Measurements from ENCODE around the gene BCORL1.
A peak's percentile ranks its signal among the peaks of the same experiment; 100 is the strongest.

BCORL1 gene

DNA sequence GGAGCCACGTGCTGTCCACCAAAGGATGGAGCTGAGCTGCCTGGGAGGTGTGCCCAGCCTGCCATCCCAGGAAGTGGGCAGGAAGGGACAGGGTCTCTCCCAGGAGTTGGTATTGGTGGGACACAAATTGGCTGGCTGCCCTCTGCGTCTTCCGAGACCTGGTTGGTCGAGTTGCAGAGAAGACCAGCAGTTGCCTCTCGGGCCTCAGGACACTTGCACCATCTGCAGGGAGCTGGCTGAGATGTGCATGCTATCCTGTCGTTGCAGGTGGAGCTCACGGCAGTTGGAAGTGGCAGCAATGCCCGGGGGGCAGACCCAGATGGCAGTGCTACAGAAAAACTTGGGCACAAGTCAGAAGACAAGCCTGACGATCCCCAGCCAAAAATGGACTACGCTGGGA is 30.2 kb downstream of the BCORL1 start:
- no peak for DNase-seq

DNA sequence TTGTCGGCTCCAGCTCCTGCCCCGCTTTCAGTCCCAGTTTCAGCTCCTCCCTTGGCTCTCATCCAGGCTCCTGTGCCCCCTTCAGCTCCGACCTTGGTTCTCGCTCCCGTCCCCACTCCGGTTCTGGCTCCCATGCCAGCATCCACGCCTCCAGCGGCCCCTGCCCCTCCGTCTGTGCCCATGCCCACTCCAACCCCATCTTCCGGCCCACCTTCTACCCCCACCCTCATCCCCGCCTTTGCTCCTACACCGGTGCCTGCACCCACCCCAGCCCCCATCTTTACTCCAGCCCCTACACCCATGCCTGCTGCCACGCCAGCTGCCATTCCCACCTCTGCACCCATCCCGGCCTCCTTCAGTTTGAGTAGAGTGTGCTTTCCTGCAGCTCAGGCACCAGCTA is 31.2 kb downstream of the BCORL1 start:
- DNase-seq, result no peak

DNA sequence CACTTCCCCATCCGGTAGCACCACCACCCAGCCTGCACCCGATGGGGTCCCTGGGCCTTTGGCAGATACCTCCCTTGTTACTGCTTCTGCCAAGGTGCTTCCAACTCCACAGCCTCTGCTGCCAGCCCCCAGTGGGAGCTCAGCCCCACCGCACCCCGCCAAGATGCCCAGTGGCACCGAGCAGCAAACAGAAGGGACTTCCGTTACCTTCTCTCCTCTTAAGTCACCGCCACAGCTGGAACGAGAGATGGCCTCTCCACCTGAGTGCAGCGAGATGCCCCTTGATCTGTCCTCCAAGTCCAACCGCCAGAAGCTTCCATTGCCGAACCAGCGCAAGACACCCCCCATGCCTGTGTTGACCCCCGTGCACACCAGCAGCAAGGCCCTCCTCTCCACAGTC is 31.9 kb downstream of the BCORL1 start:
- DNase-seq, result no peak

DNA sequence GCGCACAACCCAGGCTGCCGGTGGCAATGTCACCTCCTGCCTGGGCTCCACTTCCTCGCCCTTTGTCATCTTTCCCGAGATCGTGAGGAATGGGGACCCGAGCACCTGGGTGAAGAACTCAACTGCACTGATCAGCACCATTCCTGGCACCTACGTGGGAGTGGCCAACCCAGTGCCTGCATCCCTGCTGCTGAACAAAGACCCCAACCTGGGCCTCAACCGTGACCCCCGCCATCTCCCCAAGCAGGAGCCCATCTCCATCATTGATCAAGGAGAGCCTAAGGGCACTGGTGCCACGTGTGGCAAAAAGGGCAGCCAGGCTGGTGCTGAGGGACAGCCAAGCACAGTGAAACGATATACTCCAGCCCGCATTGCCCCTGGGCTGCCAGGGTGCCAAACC is 32.3 kb downstream of the BCORL1 start:
- DNase-seq, result no peak

DNA sequence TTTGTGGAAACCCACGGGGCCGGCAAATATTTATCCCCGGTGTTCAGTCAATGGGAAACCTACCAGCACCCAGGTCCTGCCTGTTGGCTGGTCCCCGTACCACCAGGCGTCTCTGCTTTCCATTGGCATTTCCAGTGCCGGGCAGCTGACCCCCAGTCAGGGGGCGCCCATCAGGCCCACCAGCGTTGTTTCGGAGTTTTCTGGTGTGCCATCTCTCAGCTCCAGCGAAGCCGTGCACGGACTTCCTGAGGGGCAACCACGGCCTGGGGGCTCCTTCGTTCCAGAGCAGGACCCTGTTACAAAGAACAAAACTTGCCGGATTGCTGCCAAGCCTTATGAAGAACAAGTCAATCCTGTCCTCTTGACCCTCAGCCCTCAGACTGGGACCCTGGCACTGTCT is 32.7 kb downstream of the BCORL1 start:
- no peak for DNase-seq

DNA sequence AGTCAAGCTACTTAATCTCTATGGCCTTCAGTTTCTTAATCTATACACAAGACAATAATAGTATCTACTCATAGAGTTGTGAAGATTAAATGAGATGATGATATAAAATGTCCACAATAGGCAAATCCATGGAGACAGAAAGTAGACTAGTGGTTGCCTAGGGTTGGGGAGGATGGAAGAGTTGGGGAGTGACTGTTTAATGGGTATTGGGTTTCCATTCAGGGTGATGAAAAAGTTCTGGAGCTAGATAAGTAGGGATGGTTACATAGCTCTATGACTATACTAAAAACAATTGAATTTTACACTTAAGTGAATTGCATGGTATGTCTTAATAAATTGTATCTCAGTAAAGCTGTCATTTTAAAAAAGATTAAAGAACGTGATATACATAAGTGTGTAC is 35.7 kb downstream of the BCORL1 start:
- no peak for DNase-seq

DNA sequence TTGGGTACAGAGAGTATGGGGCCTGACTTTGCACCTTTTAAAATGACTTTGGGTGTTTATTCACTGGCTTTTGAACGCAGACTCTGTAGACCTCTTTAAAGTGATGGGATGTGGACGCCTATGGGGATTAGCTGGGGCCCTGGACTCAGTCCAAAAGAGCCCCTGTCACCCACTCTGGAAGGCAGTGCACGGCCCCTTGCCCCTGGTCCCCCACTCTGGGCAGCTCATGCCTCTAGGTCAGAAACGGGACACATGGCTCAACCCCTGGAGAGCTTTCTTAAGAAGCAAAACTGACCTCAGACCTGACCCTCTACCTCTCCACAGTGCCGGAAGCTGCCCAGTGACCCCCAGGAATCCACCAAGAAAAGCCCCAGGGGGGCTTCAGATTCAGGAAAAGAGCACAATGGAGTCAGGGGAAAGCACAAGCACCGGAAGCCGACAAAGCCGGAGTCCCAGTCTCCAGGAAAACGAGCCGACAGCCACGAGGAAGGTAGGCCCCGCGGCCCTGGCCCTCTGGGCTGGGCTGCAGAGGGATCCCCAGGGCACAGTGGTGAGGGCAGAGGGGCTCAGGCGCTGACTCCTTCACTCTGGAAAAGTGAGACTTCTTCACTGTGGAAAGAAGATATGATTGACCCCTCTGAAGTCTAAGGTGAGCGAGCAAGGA is 38.4 kb downstream of the BCORL1 start:
- no peak for DNase-seq

DNA sequence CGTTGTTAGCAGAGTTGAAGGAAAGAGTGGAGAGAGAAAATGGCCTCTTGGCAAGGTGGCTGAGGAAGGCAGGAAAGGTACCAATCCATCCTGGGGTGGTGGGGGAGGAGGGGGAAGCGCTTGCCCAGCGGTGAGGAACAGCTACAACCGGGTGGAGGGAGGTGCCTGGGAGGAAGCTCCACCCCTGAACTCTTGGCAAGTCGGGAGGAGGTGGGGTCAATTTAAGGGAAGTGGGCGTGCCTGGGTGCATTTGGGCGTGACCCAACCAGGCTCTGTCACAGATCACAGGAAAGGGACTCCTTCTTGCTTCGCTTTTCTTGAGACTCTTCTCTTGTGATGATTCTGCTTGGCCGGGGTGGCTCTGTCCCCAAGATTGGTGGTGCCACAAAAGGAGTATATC is 41.7 kb downstream of the BCORL1 start:
- peak; percentile 31 to 63 (median 54) for DNase-seq

DNA sequence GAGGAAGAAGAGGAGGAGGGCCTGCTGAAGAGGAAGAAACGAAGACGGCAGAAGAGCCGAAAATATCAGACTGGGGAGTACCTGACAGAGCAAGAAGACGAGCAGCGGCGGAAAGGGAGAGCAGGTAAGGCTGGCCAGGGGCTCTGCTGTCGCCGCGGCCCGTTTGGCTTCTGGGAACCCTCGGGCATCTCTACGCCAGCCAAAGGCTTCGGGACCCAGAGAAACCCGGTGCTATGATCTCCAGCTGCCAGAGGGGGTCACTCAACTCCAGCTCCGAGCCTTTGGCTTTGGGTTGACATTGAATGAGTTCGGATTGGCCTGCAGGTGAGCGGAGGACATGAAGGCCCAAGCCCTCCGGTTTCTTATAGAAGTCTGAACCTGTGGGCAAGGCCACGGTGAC is 42.8 kb downstream of the BCORL1 start:
- no peak for DNase-seq

DNA sequence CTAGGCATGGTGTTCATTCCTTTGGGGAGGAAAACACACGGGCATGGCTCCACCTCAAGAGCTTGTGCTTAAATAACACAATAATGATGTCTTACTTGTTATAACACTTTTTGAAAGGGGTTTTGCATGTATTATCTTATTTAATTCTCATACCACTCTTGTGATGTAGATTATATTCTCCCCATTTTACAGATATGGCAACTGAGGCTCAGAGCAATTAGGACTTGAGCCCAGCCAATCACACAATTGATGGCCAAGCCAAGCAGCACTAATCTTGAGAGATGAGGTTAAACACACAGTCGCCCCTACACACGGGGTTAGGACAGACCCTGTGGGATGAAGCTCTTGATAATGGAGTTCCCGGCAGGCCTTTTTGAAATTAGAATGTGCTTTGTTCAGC is 45.1 kb downstream of the BCORL1 start:
- DNase-seq, result no peak

DNA sequence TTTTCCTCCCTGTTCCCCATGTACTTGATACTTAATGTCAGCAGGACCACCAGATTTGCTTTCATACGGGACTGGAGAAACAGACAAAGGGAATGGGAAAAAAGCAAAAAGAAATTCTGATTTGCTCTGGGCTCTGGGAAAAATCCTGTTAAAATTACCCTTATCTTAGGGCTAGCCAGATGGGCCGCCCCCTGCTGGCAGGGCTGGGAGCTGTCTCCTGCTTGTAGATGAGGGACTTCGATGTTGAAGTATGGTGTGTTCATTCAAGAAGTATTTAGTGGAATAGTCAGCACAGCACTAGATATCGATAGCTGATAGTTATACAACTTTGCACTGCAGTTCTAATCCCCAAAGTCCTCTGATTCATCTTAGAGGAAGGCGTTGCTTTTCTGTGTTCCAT is 45.8 kb downstream of the BCORL1 start:
- DNase-seq, result peak; percentile 2 to 24 (median 4)

DNA sequence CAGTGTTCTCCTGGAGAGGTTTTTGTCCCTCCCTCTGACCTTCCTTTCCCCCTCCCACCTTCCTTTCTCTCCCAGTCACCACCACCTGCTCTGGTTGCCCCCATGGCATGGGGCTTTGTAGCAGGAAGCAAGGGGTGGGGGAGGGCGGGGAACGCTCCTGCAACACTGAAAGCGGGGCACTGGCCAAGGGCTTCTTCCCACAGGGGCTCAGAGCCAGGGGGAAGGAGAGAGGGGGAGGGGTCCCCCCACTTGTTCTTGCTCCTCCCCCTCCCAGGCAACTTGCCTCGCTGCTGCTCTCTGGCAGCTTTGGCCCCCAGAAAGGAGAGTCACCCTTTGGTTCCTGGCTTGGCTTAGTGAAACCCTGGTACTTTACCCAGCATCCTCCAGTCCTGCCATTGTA is 48.4 kb downstream of the BCORL1 start:
- no peak for DNase-seq

DNA sequence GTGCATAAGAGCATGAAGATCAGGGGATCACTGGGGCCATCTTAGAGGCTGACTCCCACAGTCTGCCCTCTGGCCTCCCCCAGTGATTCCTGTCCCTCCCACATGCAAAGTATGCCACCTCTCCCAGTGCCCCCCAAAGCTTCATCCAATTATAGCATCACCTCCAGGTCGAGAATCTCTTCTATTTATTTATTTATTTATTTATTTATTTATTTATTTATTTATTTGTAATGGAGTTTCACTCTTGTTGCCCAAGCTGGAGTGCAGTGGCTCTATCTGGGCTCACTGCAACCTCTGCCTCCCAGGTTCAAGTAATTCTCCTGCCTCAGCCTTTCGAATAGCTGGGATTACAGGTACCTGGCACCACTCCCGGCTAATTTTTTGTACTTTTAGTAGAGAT is 50.1 kb downstream of the BCORL1 start:
- no peak for DNase-seq

DNA sequence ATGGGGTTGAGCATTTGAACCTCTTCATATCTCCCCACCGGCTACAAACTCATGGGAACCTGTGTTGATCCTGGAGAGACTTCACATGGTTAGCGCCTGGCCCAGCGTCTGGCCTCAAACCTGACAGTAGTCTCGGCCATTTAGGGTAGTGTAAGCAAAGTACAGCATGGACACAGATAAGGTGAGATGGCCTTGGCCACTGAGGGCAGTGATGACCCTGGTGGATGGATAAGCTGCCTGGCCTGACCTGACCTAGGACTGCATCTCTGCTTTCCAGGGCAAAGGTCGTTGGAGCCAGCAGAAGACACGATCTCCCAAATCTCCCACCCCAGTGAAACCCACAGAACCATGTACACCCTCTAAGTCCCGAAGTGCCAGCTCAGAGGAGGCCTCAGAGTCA is 51.7 kb downstream of the BCORL1 start:
- DNase-seq, result no peak

DNA sequence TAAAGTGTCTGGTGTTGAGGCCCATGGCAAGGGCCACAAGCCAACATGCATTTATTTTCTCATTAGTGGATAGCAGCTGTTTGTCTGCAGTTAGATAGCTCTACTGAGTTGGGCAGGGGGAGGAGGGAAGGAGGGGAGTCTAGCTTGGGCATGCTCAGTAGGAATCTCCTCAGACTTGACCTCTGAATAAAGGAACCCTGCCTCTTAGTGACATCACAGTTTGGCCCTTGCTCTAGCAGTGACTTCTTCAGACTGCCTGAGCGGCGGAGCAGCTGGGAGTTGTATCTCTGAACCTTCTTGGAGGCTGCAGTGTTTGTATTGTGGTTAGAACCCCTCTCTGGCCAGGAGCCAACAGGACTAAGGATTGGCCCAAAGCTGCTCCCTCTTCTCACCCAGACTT is 57.4 kb downstream of the BCORL1 start:
- no peak for DNase-seq

DNA sequence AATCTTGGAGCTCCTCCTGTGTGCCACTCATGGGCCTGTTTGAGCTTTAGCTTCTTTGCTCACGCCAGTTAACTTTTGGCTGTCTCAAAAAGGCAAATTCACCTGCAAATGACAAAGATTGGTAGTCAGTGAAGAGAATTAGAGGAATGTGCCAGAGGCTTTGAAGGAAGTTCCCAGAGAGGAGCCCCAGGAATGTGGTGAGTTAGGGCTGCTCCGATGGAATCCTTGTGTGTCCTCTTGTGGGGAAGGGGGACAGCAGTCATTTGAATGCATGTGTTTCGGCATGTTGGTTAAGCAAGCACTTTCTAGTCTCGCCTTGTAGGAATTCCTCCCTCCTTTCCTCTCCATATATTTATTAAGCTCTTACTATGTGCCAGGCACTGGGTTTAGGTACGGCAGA is 65.0 kb downstream of the BCORL1 start:
- DNase-seq, result no peak

DNA sequence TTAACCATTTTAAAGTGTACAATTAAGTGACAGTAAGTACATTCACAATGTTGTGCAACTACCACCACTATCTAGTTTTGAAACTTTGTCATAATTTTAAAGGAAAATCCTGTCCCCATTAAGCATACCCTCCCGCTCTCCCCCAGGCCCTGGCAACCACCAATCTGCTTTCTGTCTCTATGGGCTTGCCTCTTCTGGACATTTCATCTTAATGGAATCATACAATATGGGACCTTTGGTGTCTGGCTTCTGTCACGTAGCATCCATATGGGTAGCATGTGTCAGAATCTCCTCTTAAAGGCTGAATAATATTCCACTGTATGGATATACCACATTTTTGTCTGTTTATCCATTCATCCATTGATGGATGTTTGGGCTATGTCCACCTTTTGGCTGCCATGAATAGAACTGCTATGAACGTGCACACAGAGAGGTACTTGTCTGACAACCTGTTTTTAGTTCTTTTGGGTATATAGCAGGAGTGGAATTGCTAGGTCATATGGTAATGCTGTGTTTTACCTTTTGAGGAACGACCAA is 66.3 kb downstream of the BCORL1 start:
- no peak for DNase-seq

DNA sequence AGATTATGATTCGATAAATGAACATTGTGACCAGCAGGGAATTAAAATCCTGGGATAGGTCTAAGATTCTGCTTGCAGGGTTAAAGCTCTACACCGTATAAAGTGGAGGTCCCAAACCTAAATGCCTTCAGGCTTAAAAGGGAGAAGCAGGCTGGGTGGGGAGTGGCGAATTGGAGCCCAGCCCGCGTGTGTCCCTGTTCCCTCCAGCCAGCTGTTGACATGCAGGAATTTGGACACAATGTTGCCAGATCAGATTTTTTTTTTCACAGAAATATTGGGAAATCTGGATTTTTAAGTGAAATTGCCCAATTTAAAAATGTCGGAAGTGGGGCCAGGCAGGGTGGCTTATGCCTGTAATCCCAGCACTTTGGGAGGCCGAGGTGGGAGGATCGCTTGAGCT is 67.4 kb downstream of the BCORL1 start:
- DNase-seq, result no peak

DNA sequence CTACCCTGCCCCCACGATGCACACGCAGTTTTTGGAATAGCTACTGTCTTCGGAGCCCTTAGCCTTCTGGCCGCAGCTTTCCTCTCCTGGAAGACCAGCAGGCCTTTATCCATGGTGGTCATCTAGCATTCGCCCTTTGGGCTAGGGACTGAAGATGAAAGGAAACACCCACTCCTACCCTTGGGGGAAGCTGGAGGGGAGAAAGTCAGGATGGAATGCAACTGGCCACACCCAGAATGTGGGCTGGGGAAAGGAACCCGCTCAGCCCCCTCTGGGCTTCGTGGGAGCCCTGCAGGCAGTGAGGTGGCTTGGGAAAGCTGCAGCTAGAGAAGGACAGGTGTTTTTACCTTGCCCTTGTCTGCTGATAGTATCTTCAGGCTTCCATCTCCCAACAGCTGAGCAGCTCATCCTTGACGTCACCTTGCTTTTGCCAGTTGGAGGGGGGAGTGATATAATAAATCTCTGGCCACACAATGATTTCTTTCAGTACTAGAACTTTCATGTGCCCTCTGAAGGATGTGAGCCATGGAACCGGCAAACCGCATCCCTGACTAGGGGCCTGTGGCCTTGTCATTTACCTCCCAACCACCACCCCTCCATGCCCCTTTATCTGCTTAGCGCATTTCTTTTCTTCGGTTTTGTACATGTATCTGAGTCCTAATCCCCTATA is 68.9 kb downstream of the BCORL1 start:
- no peak for DNase-seq

DNA sequence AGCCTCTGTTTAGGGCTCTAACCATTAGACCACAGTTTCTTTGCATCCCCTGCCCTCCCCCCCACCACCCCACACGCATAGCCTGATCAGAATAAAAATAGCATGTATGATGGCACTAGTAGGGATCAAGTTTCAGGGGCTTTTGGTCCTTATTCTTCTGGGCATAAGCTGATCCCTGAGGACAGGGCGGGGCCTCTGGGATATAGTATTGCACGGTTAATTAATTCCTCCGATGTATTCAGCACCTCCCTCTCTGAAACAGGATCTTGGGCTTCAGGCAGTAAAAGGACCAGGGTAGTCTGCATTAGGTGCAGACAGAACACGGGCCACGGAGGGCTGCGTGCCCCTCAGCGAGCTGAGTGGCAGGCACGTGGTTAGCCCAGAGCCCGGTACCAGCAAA is 70.8 kb downstream of the BCORL1 start:
- no peak for DNase-seq

DNA sequence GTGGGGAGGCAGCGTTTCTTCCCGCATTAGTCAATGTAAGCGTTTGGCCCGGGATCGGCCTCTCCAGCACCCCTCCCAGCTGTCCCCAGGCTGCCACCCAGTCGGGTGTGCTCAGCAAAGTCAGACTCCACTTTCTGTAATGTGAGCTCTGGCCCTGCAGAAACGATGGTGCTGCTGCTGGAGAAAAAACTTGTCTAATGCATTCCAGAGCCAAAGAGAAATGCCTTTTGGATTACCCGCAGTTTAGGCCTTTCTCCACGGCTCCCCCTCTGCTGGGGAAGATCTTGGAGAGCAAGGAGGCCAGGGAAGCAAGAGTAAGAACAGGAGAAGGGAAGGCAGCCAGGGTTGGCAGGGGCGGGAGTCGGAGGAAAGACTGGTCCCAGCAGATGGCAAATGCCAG is 72.7 kb downstream of the BCORL1 start:
- no peak for DNase-seq

DNA sequence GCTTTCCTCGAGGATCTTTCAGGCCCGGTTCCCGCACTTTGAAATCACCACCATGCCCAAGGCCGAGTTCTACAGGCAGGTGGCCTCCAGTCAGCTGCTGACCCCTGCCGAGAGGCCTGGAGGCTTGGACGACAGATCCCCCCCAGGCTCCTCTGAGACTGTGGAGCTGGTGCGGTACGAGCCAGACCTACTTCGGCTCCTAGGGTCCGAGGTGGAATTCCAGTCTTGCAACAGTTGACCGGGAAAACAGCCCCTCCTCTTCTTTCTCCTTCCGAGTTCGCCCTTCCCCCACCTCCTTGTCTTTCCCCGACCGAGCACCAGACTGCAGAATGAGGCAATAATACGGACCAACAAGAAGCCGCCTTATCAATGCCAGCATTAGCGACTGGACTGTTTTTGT is 73.5 kb downstream of the BCORL1 start:
- DNase-seq, result no peak

DNA sequence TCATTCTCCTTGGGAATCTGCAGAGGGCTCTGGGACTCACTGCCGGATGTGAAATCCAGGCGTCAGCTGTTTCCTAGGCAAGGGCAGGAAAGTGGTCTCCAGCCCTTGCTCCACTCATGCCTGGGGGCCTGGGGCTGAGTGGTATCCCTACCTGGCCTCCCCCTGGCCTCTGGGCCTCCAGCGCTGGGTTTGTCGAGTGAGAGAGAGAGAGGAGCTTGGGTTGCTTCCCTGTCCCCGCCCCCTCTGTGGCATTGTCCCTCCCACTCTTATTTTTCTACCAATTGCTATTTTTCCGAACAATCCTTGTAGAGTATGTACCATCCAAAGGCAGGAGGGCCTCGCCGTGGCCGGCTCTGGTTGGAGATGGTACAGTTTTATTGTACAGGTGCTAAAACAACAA is 74.8 kb downstream of the BCORL1 start:
- no peak for DNase-seq

DNA sequence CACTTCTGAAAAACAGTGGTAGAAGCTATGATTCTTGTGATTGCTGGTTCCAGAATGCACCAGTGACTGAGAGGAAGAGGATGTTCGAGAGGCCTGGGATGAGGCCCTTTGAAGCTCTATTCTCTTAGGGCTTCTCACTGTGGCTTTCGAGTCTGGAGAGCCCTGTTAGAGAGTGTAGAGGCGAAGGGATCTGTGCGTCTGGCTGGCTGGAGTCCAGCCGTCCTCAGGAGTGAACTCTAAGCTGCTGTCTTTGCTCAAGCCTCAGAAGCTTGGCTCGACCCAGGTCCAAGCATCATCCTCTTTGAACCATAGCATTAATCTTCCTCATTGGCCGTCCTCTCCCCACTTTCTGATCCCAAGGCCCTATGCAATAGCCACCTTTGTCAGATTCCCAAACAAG is 76.2 kb downstream of the BCORL1 start:
- DNase-seq, result no peak

Measured in activated CD4-positive, CD25-positive, alpha-beta regulatory T cell (primary cell).